Adrenal gland (tissue), 12 donors: ENCODE results near the gene RLN1. TPM values are rescaled to one million over a fixed set of nuclear protein-coding genes. Genes with fewer than 3 reads are reported as not detected.

Source experiments
- DNase-seq, 7 donors: peaks; one replicate each; pipeline ENCODE4 v3.0.0-alpha.2; 2019 to 2020
- H3K27ac ChIP-seq, 5 donors: fragments of 200-600 bp; sonication (generic) in 4 of 5; 1 replicate in 3 of 5; 2 replicates in 2 of 5; pipeline versions ENCODE4 v1.5.1 to v1.8.0; 2016 to 2020; ENCODE audit warnings: mild to moderate bottlenecking in 1 of 5
- H3K27me3 ChIP-seq: fragments of 200-600 bp; 2 replicates; pipeline ENCODE4 v1.8.0; 2021
- H3K36me3 ChIP-seq, 2 donors: fragments of 200-600 bp; replicated peaks in 1 of 2; 1 replicate in 1 of 2; 2 replicates in 1 of 2; pipeline versions ENCODE4 v1.5.1 to v1.8.0; 2018 to 2022
- H3K4me1 ChIP-seq, 2 donors: fragments of 200-600 bp; replicated peaks in 1 of 2; 1 replicate in 1 of 2; 2 replicates in 1 of 2; pipeline versions ENCODE4 v1.5.1 to v1.8.0; 2018 to 2021
- H3K4me3 ChIP-seq, 4 donors: fragments of 200-600 bp; sonication (generic) in 3 of 4; one replicate each; pipeline ENCODE4 v1.5.1; 2016 to 2018
- H3K9me3 ChIP-seq, 3 donors: fragments of 200-600 bp; sonication (generic) in 1 of 3; replicated peaks in 1 of 3; 1 replicate in 2 of 3; 2 replicates in 1 of 3; pipeline versions ENCODE4 v1.5.1 to v1.8.0; 2016 to 2021
- CTCF ChIP-seq, 6 experiments: fragments of 450-650 bp in 4 of 6; fragments of 200-600 bp in 2 of 6; sonication (generic) in 1 of 6; IDR thresholded peaks; 1 replicate in 5 of 6; 2 replicates in 1 of 6; pipeline versions ENCODE4 v1.5.1 to v1.8.0; 2016 to 2021; ENCODE audit warnings: antibody characterized with exemption in 6 of 6, mild to moderate bottlenecking in 2 of 6, moderate library complexity in 1 of 6
- POLR2A ChIP-seq, 2 donors: fragments of 450-650 bp; IDR thresholded peaks; one replicate each; pipeline ENCODE4 v1.6.1; 2017; ENCODE audit warnings: antibody characterized with exemption in 2 of 2, mild to moderate bottlenecking in 2 of 2, moderate library complexity in 1 of 2
- WGBS, 4 donors: extraction: QIAGEN DNeasy Blood & Tissue Kit in 2 of 4; methylation state at CpG; one replicate each; pipeline versions ENCODE4 v1.1.5 to v1.1.7; 2013 to 2017; 5-methylcytosine and 5-hydroxymethylcytosine counted together
- intact Hi-C, 2 donors: fragments of 100-400 bp; cut with DNase I; formaldehyde crosslinking; loops; one replicate each; pipeline versions ENCODE4 v1.14.1 to v1.15.0; 2022 to 2023
- polyA plus RNA-seq, 3 donors: library from polyadenylated mRNA; stranded (reverse); fragments of 200-250 nt in 2 of 3; fragments of 350-450 nt in 1 of 3; fragmentation: Illumina TruSeq in 1 of 3; extraction: RNeasy Lipid Tissue Mini Kit (QIAGEN cat#74804) in 1 of 3; gene quantifications; one replicate each; pipeline ENCODE4 v1.2.3, GENCODE V29; 2013 to 2014
- total RNA-seq, 9 donors: library from RNA; depleted of rRNA in 4 of 9; stranded (reverse); fragments of >200 nt in 4 of 9; fragments of 120-200 nt in 1 of 9; fragmentation: NEBNext Ultra II Directional in 1 of 9; extraction: Animal tissue kit (Norgen Biotek cat#: 25700) in 1 of 9; gene quantifications; one replicate each; pipeline versions ENCODE4 v1.1.0 to v1.2.4, GENCODE V29; 2013 to 2023
- donor health status: healthy with polysubstance abuse.
- donor health status: Bipolar disorder and iron deficiency.
- donor health status: DM: yes; HTN: yes; CAD: no.
- donor health status: DM: no; HTN: no; CAD: no.
- donor health status: DM: no; HTN: no; CAD: no.
- donor health status: DM: yes; HTN: yes; CAD: no.

Gene RLN1
- total and polyA plus RNA-seq, 12 donors, result not detected

- H3K9me3 ChIP-seq, result no peaks in the 10 kb centered on the region
- H3K27ac ChIP-seq, result no peak overlapping the region
- H3K27me3 ChIP-seq, result no peaks in the 10 kb centered on the region
- no peak for DNase-seq
- no peak for TF ChIP-seq CTCF (IDR thresholded peaks at IDR 0.05)
- no peak for TF ChIP-seq POLR2A (IDR thresholded peaks at IDR 0.05)
- no peaks in the 10 kb centered on the region for H3K36me3 ChIP-seq
- H3K4me3 ChIP-seq, result no peak overlapping the region
- intact Hi-C loops, result no loop called here
- H3K4me1 ChIP-seq, result no peaks in the 10 kb centered on the region
- 75 to 84% (median 80%) methylated on average over 3 of the region's 3 CpGs for WGBS, 4 donors
These were observed 42.8 kb upstream of the RLN1 start for GRCh38 chr9:5382479-5382878.

DNA sequence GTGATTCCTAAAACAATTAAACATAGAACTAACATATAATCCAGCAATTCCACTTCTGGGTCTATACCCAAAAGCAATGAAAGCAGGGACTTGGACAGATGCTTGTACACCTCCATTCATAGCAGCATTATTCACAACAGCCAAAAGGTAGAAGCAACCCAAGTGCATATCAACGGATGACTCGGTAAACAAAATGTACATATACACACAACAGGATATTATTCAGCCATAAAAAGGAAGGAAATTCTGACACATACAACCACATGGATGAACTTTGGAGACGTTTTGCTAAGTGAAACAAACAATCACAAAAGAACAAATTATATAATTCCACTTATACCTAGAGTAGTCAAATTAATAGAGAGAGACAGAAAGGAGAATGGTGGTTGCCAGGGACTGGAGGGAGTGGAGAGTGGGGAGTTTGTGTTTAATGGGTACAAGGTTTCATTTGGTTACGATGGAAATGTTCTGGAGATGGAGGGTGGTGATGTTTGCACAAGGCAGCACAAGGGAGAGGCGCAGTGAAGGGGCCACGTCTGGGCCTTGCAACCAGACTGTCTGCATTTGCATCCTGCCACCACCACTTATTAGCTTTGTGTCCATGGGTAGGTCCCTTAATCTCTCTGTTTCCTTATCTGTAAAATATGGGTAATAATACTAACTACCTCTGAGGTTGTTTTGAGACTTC is 36.3 kb upstream of the RLN1 start:
- TF ChIP-seq CTCF (IDR thresholded peaks at IDR 0.05) (no peak), POLR2A (IDR thresholded peaks at IDR 0.05) (no peak)
- no peak for DNase-seq
- Histone ChIP-seq H3K27ac (no peak overlapping the region), H3K9me3 (no peaks in the 10 kb centered on the region), H3K27me3 (no peaks in the 10 kb centered on the region), H3K4me1 (no peaks in the 10 kb centered on the region), H3K36me3 (no peaks in the 10 kb centered on the region), H3K4me3 (no peak overlapping the region)
- intact Hi-C loops, result no loop called here
- 72 to 81% (median 77%) methylated on average over 6 of the region's 6 CpGs for WGBS, 4 donors

- TF ChIP-seq POLR2A (IDR thresholded peaks at IDR 0.05) (no peak), CTCF (IDR thresholded peaks at IDR 0.05) (no peak)
- Histone ChIP-seq H3K9me3 (no peaks in the 10 kb centered on the region), H3K36me3 (no peaks in the 10 kb centered on the region), H3K27ac (no peak overlapping the region), H3K27me3 (no peaks in the 10 kb centered on the region), H3K4me3 (no peak overlapping the region), H3K4me1 (no peaks in the 10 kb centered on the region)
- DNase-seq, result no peak
- intact Hi-C loops, result no loop called here
- 42 to 92% (median 77%) methylated on average over 1 of the region's 1 CpG for WGBS, 4 donors
These were observed 35.4 kb upstream of the RLN1 start for GRCh38 chr9:5375091-5375490.

GRCh38 chr9:5364294-5365024 is 24.8 kb upstream of the RLN1 start:
- Histone ChIP-seq H3K27me3 (no peaks in the 10 kb centered on the region), H3K4me1 (no peaks in the 10 kb centered on the region), H3K9me3 (no peaks in the 10 kb centered on the region), H3K36me3 (no peaks in the 10 kb centered on the region), H3K4me3 (no peak overlapping the region), H3K27ac (no peak overlapping the region)
- TF ChIP-seq CTCF (IDR thresholded peaks at IDR 0.05), result no peak
- no peak for TF ChIP-seq POLR2A (IDR thresholded peaks at IDR 0.05)
- no peak for DNase-seq
- intact Hi-C loops, result no loop called here
- 56 to 90% (median 78%) methylated on average over 2 to 3 of the region's 3 CpGs for WGBS, 4 donors
